SU-DHL-6 (cell line): ENCODE data around the gene C2orf15.
A peak's percentile ranks its signal among the peaks of the same experiment; 100 is the strongest.

ENCODE experiments used
- H2AFZ ChIP-seq: fragments of 200-600 bp; sonication (generic); 2 replicates; pipeline ENCODE4 v1.6.1; 2014; ENCODE audit warnings: low read depth, mild to moderate bottlenecking, moderate library complexity, mixed read lengths, antibody characterized with exemption, low read length; ENCODE audit not compliant: severe bottlenecking
- H3F3A ChIP-seq: fragments of 200-600 bp; shearing (Covaris generic); 2 replicates; pipeline ENCODE4 v1.6.0; 2016; ENCODE audit warnings: antibody characterized with exemption, mild to moderate bottlenecking; ENCODE audit not compliant: insufficient read depth
- H3K27ac ChIP-seq: fragments of 200-600 bp; sonication (generic); 2 replicates; pipeline ENCODE4 v1.5.1; 2016; ENCODE audit warnings: low read depth, mild to moderate bottlenecking, low read length, moderate library complexity, mixed read lengths
- H3K27me3 ChIP-seq: fragments of 200-600 bp; sonication (generic), shearing (Covaris generic); 2 replicates; pipeline ENCODE4 v1.6.0; 2014; ENCODE audit warnings: mild to moderate bottlenecking, low read length
- H3K36me3 ChIP-seq: fragments of 200-600 bp; sonication (generic); 2 replicates; pipeline ENCODE4 v1.6.1; 2014; ENCODE audit warnings: mild to moderate bottlenecking, low read length, mixed read lengths
- H3K4me2 ChIP-seq: fragments of 300-600, 200-600 bp; shearing (Covaris generic), sonication (generic); 2 replicates; pipeline ENCODE4 v1.6.0; 2014; ENCODE audit warnings: low read length, low read depth, mild to moderate bottlenecking; ENCODE audit not compliant: poor library complexity, severe bottlenecking
- H3K4me3 ChIP-seq: fragments of 200-600 bp; sonication (generic); 2 replicates; pipeline ENCODE4 v1.5.1; 2014; ENCODE audit warnings: antibody characterized with exemption, low read length, mild to moderate bottlenecking, mixed read lengths; ENCODE audit not compliant: insufficient read depth, poor library complexity, severe bottlenecking
- H3K79me2 ChIP-seq: fragments of 200-600 bp; sonication (generic); 2 replicates; pipeline ENCODE4 v1.6.1; 2014; ENCODE audit warnings: mild to moderate bottlenecking, low read length, moderate library complexity; ENCODE audit not compliant: insufficient read depth
- H3K9ac ChIP-seq: fragments of 200-600 bp; sonication (generic); 2 replicates; pipeline ENCODE4 v1.7.0; 2014; ENCODE audit warnings: mild to moderate bottlenecking, low read length
- H3K9me2 ChIP-seq: fragments of 200-600 bp; sonication (generic); replicated peaks from 2 replicates; pipeline ENCODE4 v1.6.1; 2014; ENCODE audit warnings: low read length; ENCODE audit not compliant: insufficient read depth
- H3K9me3 ChIP-seq: fragments of 200-600 bp; sonication (generic); 2 replicates; pipeline ENCODE4 v1.6.1; 2014; ENCODE audit warnings: low read length, mixed read lengths; ENCODE audit not compliant: insufficient read depth
- H4K20me1 ChIP-seq: fragments of 200-600 bp; sonication (generic); 2 replicates; pipeline ENCODE4 v1.6.1; 2014; ENCODE audit warnings: low read depth, mild to moderate bottlenecking, antibody characterized with exemption, low read length, moderate library complexity, mixed read lengths
- EZH2phosphoT487 ChIP-seq: fragments of 200-600 bp; sonication (generic), shearing (Covaris generic); conservative IDR thresholded peaks from 2 replicates; pipeline ENCODE4 v1.6.1; 2018; ENCODE audit warnings: mild to moderate bottlenecking, antibody characterized with exemption, low read length, moderate library complexity, mixed read lengths
- TF ChIP-seq, protein P1 (sequence below): fragments of 200-600 bp; sonication (generic); IDR thresholded peaks from one replicate; pipeline ENCODE4 v1.5.1; 2017; ENCODE audit warnings: antibody characterized with exemption, mild to moderate bottlenecking, low read length, moderate library complexity; ENCODE audit not compliant: insufficient read depth, poor library complexity, severe bottlenecking

The C2orf15 gene

DNA sequence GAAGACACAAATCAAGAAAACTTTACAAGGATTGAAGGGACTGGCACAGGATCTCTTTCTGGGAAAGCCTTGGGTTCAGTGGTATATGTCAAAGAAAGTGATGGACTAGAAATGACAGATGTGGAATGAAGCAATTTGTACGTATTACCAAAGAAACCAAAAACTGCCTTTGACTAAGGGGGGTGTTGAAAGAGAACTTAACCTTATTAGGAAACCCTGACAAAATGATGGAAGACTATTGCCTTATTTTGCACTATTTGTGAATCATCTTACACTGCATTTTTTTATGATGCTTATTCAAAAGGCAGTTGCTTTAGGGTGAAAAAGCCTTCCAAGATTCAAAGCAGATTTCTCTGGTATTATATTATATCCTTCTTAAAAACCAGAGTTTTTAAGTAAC, 9.2 kb downstream of the C2orf15 start:
- H2AFZ ChIP-seq, result no peak overlapping the region
- H3K27ac ChIP-seq, result no peak overlapping the region
- no peak for TF ChIP-seq EZH2phosphoT487
- TF ChIP-seq, protein P1, sequence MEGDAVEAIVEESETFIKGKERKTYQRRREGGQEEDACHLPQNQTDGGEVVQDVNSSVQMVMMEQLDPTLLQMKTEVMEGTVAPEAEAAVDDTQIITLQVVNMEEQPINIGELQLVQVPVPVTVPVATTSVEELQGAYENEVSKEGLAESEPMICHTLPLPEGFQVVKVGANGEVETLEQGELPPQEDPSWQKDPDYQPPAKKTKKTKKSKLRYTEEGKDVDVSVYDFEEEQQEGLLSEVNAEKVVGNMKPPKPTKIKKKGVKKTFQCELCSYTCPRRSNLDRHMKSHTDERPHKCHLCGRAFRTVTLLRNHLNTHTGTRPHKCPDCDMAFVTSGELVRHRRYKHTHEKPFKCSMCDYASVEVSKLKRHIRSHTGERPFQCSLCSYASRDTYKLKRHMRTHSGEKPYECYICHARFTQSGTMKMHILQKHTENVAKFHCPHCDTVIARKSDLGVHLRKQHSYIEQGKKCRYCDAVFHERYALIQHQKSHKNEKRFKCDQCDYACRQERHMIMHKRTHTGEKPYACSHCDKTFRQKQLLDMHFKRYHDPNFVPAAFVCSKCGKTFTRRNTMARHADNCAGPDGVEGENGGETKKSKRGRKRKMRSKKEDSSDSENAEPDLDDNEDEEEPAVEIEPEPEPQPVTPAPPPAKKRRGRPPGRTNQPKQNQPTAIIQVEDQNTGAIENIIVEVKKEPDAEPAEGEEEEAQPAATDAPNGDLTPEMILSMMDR, result no peak
- H4K20me1 ChIP-seq, result no peaks in the 10 kb centered on the region
- 0 out of 2 replicates have a peak, but pooled peaks cover 2% of the 10 kb centered on the region for H3F3A ChIP-seq
- H3K27me3 ChIP-seq, result no peaks in the 10 kb centered on the region
- no peak overlapping the region for H3K4me3 ChIP-seq
- no peak overlapping the region for H3K4me2 ChIP-seq
- H3K36me3 ChIP-seq, result no peaks in the 10 kb centered on the region
- H3K9me2 ChIP-seq, result no peaks in the 10 kb centered on the region
- no peak overlapping the region for H3K9ac ChIP-seq
- peaks cover 50% of the 10 kb centered on the region; the same call in 1 of the 2 replicates for H3K79me2 ChIP-seq
- H3K9me3 ChIP-seq, result no peaks in the 10 kb centered on the region

DNA sequence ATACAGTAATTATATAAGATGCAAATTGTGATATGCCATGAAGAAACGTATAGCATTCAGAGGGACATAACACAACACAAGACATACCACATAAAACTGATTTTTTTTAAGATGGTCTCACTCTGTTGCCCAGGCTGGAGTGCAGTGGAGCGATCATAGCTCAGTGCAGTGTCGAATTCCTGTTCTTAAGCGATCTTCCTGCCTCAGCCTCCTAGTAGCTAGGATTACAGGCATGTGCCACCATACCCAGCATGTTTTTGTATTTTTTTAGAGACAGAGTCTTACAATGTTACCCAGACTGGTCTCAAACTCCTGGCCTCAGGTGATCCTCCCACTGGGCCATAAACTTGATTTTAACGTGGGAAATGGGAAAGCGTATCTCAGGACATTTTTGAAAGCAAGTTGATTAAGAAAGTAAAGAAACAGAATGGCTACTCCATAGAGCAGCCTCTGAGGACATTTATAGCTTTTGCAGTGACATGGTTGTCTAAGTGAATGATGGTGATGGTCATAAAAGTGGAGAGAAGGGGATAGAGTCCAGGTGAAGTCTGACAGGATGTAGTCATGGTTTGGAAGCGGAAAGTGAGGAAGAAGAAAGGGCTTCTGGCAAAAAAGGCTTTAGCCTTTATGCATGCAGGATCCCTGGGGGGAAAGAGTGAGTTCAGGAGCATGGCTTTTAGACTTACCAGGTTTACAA, 10.8 kb downstream of the C2orf15 start:
- no peak overlapping the region for H3K4me3 ChIP-seq
- H4K20me1 ChIP-seq, result no peaks in the 10 kb centered on the region
- TF ChIP-seq, protein P1, result no peak
- TF ChIP-seq EZH2phosphoT487, result no peak
- H3K36me3 ChIP-seq, result no peaks in the 10 kb centered on the region
- no peaks in the 10 kb centered on the region for H3K27me3 ChIP-seq
- H3K9ac ChIP-seq, result no peak overlapping the region
- no peak overlapping the region for H3K4me2 ChIP-seq
- H3F3A ChIP-seq, result 0 out of 2 replicates have a peak, but pooled peaks cover 6% of the 10 kb centered on the region
- H3K9me2 ChIP-seq, result no peaks in the 10 kb centered on the region
- H2AFZ ChIP-seq, result no peak overlapping the region
- H3K9me3 ChIP-seq, result no peaks in the 10 kb centered on the region
- H3K27ac ChIP-seq, result no peak overlapping the region
- H3K79me2 ChIP-seq, result peaks cover 50% of the 10 kb centered on the region; the same call in 1 of the 2 replicates

DNA sequence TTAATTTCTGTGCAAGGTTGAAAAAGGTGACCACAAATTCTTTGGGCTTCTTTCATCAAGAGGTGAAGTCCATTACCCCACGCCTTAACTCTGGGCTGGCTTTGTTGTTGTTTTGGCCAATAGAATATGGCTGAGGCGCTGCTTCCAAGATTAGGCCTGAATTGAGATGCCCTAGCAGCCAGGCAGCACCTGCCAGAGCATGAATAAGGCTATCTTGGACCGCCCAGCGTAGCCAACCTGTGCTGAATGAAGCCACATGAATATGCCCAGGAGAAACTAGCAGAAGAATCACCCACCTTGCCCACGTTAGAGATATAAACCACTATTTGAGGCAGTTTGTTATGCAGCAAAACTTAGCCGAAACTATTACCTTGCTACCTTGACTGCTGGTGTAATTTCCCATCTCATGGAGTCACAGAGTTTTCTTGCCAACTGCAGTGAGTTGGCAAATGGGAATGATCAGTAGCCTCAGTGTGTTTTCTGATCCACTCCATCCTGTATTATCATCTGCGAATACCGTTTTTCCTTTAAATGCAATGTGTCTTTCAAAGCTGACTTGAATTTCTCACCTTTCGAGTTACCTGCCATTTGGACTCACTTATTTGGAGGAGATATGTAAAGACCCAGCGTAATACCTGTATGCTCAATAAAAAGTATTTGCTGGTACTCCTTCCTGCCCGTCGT, 12.6 kb downstream of the C2orf15 start:
- Histone ChIP-seq H3K27ac (peak overlapping the region; percentile 75), H3K9me2 (no peaks in the 10 kb centered on the region), H4K20me1 (no peaks in the 10 kb centered on the region), H3K27me3 (no peaks in the 10 kb centered on the region), H2AFZ (peak overlapping the region; percentile 95), H3K4me3 (peak overlapping the region; percentile 91), H3F3A (0 out of 2 replicates have a peak, but pooled peaks cover 6% of the 10 kb centered on the region), H3K36me3 (no peaks in the 10 kb centered on the region), H3K9me3 (no peaks in the 10 kb centered on the region), H3K79me2 (peaks cover 41% of the 10 kb centered on the region; the same call in 1 of the 2 replicates), H3K9ac (peak overlapping the region; percentile 76), H3K4me2 (peak overlapping the region; percentile 93)
- TF ChIP-seq EZH2phosphoT487, result no peak
- TF ChIP-seq, protein P1, result no peak
